Measurements from ENCODE around the gene OR52A1. TPM values are rescaled to one million over a fixed set of nuclear protein-coding genes. Genes with fewer than 3 reads are reported as not detected.

OR52A1 gene
- total and polyA plus RNA-seq, 2 of the 8 experiments (the other 6 are each of a cell fraction or from before 2014, with no cell fraction given), result 5.9 to 12.2 TPM

DNA sequence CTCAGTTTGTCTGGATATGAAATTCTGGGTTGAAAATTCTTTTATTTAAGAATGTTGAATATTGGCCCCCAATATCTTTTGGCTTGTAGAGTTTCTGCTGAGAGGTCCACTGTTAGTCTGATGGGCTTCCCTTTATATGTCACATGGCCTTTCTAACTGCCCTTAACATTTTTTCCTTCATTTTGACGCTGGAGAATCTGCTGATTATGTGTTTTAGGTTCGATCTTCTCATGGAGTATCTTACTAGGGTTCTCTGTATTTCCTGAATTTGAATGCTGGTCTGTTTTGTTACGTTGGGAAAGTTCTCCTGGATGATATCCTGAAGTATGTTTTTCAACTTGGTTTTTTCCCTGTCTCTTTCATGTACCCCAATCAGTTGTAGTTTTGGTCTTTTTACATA, 39.2 kb downstream of the OR52A1 start (continued):
- TF ChIP-seq EP300 (IDR thresholded peaks at IDR 0.05; ENCODE audit: borderline replicate concordance in 1 of 2, low read depth in 2 of 2, low read length in 2 of 2) (no peak), NRF1 (IDR thresholded peaks at IDR 0.05; ENCODE audit: low read depth, low read length) (no peak), GTF2F1 (IDR thresholded peaks at IDR 0.05; ENCODE audit: borderline replicate concordance, low read depth, low read length) (no peak), KDM4A (IDR thresholded peaks at IDR 0.05; ENCODE audit: low read depth, low read length, severe bottlenecking) (no peak)
